DND-41 (cell line): ENCODE data around the gene FAM3B.

ENCODE experiments used
- ATAC-seq: fragments of 200-7000 bp; cut with Tn5 transposase; 3 replicates; pipeline ENCODE4 v1.9.1; 2021; ENCODE audit warnings: low read depth; ENCODE audit not compliant: insufficient read depth
- DNase-seq: peaks from one replicate; pipeline ENCODE4 v3.0.0-alpha.2; 2020
- H2AFZ ChIP-seq: 2 replicates; pipeline ENCODE4 v1.6.0; 2012; ENCODE audit warnings: low read depth, low read length
- H3K27ac ChIP-seq: 2 replicates; pipeline ENCODE4 v1.5.1; 2012; ENCODE audit warnings: low read length, inconsistent platforms
- H3K27me3 ChIP-seq: fragments of 200-600 bp; sonication (generic); 2 replicates; pipeline ENCODE4 v1.6.0; 2012; ENCODE audit warnings: low read length, mild to moderate bottlenecking, inconsistent platforms; ENCODE audit not compliant: insufficient read depth, poor library complexity
- H3K36me3 ChIP-seq: 2 replicates; pipeline ENCODE4 v1.5.1; 2012; ENCODE audit warnings: low read length, inconsistent platforms; ENCODE audit not compliant: insufficient read depth
- H3K4me1 ChIP-seq: 2 replicates; pipeline ENCODE4 v1.5.1; 2012; ENCODE audit warnings: mild to moderate bottlenecking, low read length; ENCODE audit not compliant: insufficient read depth
- H3K4me2 ChIP-seq: 2 replicates; pipeline ENCODE4 v1.6.0; 2012; ENCODE audit warnings: mild to moderate bottlenecking, moderate library complexity, low read length, inconsistent platforms; ENCODE audit not compliant: insufficient read depth
- H3K4me3 ChIP-seq, 2 experiments: fragments of 200-600 bp in 1 of 2; shearing (Covaris generic) in 1 of 2; 2 replicates each; pipeline ENCODE4 v1.5.1; 2012 to 2016; ENCODE audit warnings: inconsistent platforms in 2 of 2, low read length in 2 of 2, mild to moderate bottlenecking in 2 of 2, low read depth in 1 of 2, moderate library complexity in 1 of 2
- H3K79me2 ChIP-seq: 2 replicates; pipeline ENCODE4 v1.6.0; 2012; ENCODE audit warnings: low read length, inconsistent platforms; ENCODE audit not compliant: insufficient read depth
- H3K9ac ChIP-seq: 2 replicates; pipeline ENCODE4 v1.6.0; 2012; ENCODE audit warnings: low read depth, mild to moderate bottlenecking, inconsistent platforms, low read length, moderate library complexity
- H3K9me3 ChIP-seq: 2 replicates; pipeline ENCODE4 v1.5.1; 2012; ENCODE audit warnings: low read length, moderate library complexity, mild to moderate bottlenecking, inconsistent platforms; ENCODE audit not compliant: insufficient read depth, severe bottlenecking
- H4K20me1 ChIP-seq: 2 replicates; pipeline ENCODE4 v1.6.0; 2012; ENCODE audit warnings: low read length; ENCODE audit not compliant: insufficient read depth
- CTCF ChIP-seq: IDR thresholded peaks from 2 replicates; pipeline ENCODE4 v1.5.1; 2012; ENCODE audit warnings: borderline replicate concordance, low read length, moderate library complexity, mild to moderate bottlenecking; ENCODE audit not compliant: poor library complexity, severe bottlenecking; ENCODE audit errors: extremely low read depth
- EZH2 ChIP-seq: IDR thresholded peaks from 3 replicates; pipeline ENCODE4 v1.6.1; 2012; ENCODE audit warnings: borderline replicate concordance, low read depth, mild to moderate bottlenecking, moderate library complexity, low read length, inconsistent platforms; ENCODE audit not compliant: severe bottlenecking

FAM3B gene

GRCh38 chr21:41282412-41282811 lies 34.2 kb upstream of the FAM3B start:
- no peaks in the 10 kb centered on the region for H3K36me3 ChIP-seq
- no peak overlapping the region for H3K9ac ChIP-seq
- DNase-seq (no peak), ATAC-seq (no peak)
- H3K9me3 ChIP-seq = no peaks in the 10 kb centered on the region
- H3K4me1 ChIP-seq = no peaks in the 10 kb centered on the region
- TF ChIP-seq CTCF (no peak), EZH2 (no peak)
- H3K27ac ChIP-seq = no peak overlapping the region
- no peak overlapping the region for H3K4me2 ChIP-seq
- no peak overlapping the region for H3K4me3 ChIP-seq
- H2AFZ ChIP-seq = no peak overlapping the region
- H3K79me2 ChIP-seq = no peaks in the 10 kb centered on the region
- peaks cover 3% of the 10 kb centered on the region for H3K27me3 ChIP-seq
- no peaks in the 10 kb centered on the region for H4K20me1 ChIP-seq

GRCh38 chr21:41283211-41283818 lies 33.3 kb upstream of the FAM3B start:
- peak; percentile 65 for DNase-seq

GRCh38 chr21:41289431-41289830 lies 27.2 kb upstream of the FAM3B start:
- DNase-seq (no peak), ATAC-seq (no peak)
- H3K9ac ChIP-seq = no peak overlapping the region
- H4K20me1 ChIP-seq = no peaks in the 10 kb centered on the region
- H3K4me1 ChIP-seq = no peaks in the 10 kb centered on the region
- no peak overlapping the region for H3K4me3 ChIP-seq
- no peak for TF ChIP-seq EZH2
- no peak for TF ChIP-seq CTCF
- H3K27ac ChIP-seq = no peak overlapping the region
- H3K36me3 ChIP-seq = no peaks in the 10 kb centered on the region
- no peaks in the 10 kb centered on the region for H3K79me2 ChIP-seq
- H3K4me2 ChIP-seq = no peak overlapping the region
- H2AFZ ChIP-seq = no peak overlapping the region
- H3K27me3 ChIP-seq = no peaks in the 10 kb centered on the region
- peaks cover 11% of the 10 kb centered on the region for H3K9me3 ChIP-seq

More at GRCh38 chr21:41283211-41283818, 33.3 kb upstream of the FAM3B start:
- no peak overlapping the region for H3K27ac ChIP-seq
- H3K36me3 ChIP-seq = no peaks in the 10 kb centered on the region
- H3K4me2 ChIP-seq = no peak overlapping the region
- H4K20me1 ChIP-seq = no peaks in the 10 kb centered on the region
- no peak overlapping the region for H3K9ac ChIP-seq
- H3K79me2 ChIP-seq = no peaks in the 10 kb centered on the region
- TF ChIP-seq EZH2 (no peak), CTCF (peak; percentile 94)
- H3K9me3 ChIP-seq = no peaks in the 10 kb centered on the region
- H2AFZ ChIP-seq = no peak overlapping the region
- H3K27me3 ChIP-seq = peaks cover 3% of the 10 kb centered on the region
- peak; percentile 100 for ATAC-seq
- H3K4me3 ChIP-seq = no peak overlapping the region
- H3K4me1 ChIP-seq = no peaks in the 10 kb centered on the region
